Spleen (tissue), 7 donors: ENCODE data around the gene RBMS3.

Source experiments
- POLR2A ChIP-seq, 3 donors: fragments of 450-650 bp; IDR thresholded peaks; one replicate each; pipeline ENCODE4 v1.5.1; 2017; ENCODE audit warnings: antibody characterized with exemption in 3 of 3, mild to moderate bottlenecking in 1 of 3
- TF ChIP-seq, protein P1 (sequence below), 11 experiments: fragments of 200-600 bp in 7 of 11; fragments of 450-650 bp in 4 of 11; sonication (generic) in 4 of 11; IDR thresholded peaks in 8 of 11; conservative IDR thresholded peaks in 3 of 11; 1 replicate in 7 of 11; 2 replicates in 4 of 11; pipeline versions ENCODE4 v1.4.0 to v1.8.0; 2016 to 2021; ENCODE audit warnings: antibody characterized with exemption in 11 of 11, inconsistent platforms in 4 of 11, mild to moderate bottlenecking in 1 of 11
- donor health status: DM: no; HTN: no; CAD: no; lungs with moderate emphysema.
- donor health status: DM: no; HTN: no; CAD: no.
- donor health status: DM: no; HTN: no; CAD: no.

DNA sequence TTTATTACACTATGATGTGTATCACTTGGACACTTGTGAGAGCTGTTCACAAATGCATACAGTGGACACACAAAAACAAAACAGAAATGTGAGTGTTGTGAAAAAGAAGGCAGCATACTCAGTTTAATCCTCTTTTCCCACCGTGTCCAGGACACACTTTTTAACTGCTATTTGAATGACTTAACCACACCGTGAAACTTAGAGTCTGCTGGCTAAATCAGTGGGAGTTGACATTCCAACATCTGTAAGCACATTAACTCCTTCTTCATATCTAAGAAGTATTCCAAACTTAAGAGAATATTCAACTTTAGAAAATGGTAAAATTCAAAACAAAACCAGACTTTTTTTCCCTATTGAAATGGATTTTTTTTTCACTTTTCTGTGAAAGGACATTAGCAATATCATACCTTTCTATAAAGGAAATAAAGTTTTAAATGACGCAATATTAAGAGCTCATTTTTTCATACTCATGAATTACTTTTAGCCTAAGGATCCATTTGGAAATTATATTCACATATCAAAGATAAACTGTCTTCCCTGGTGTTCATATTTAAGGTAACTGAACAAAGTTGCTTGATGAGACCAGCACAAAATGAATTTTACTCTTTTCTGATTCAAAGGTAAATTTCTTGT, 316.6 kb downstream of the RBMS3 start:
- TF ChIP-seq, protein P1, sequence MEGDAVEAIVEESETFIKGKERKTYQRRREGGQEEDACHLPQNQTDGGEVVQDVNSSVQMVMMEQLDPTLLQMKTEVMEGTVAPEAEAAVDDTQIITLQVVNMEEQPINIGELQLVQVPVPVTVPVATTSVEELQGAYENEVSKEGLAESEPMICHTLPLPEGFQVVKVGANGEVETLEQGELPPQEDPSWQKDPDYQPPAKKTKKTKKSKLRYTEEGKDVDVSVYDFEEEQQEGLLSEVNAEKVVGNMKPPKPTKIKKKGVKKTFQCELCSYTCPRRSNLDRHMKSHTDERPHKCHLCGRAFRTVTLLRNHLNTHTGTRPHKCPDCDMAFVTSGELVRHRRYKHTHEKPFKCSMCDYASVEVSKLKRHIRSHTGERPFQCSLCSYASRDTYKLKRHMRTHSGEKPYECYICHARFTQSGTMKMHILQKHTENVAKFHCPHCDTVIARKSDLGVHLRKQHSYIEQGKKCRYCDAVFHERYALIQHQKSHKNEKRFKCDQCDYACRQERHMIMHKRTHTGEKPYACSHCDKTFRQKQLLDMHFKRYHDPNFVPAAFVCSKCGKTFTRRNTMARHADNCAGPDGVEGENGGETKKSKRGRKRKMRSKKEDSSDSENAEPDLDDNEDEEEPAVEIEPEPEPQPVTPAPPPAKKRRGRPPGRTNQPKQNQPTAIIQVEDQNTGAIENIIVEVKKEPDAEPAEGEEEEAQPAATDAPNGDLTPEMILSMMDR (IDR thresholded peaks at IDR 0.05 in 8 of 11, conservative IDR thresholded peaks at IDR 0.05 in 3 of 11) = no peak
- no peak for TF ChIP-seq POLR2A (IDR thresholded peaks at IDR 0.05)
